Measurements from ENCODE around the gene INSRR. TPM values are rescaled to one million over a fixed set of nuclear protein-coding genes. Genes with fewer than 3 reads are reported as not detected.

INSRR gene
- total RNA-seq, 1 donor from 2014 or later: not detected

- no peak for DNase-seq (ENCODE audit: low spot score)
- ATAC-seq: no peak
These were observed 22.8 kb downstream of the INSRR start for GRCh38 chr1:156836041-156836654.

GRCh38 chr1:156834322-156834721 lies 24.6 kb downstream of the INSRR start:
- no peak for ATAC-seq
- no peak for DNase-seq (ENCODE audit: low spot score)

- no peak for ATAC-seq
These were observed 25.3 kb downstream of the INSRR start for GRCh38 chr1:156833603-156834002.

GRCh38 chr1:156832434-156832833 lies 26.5 kb downstream of the INSRR start:
- ATAC-seq (no peak), DNase-seq (ENCODE audit: low spot score) (no peak)

More at GRCh38 chr1:156833603-156834002, 25.3 kb downstream of the INSRR start:
- DNase-seq (ENCODE audit: low spot score): no peak

- ATAC-seq (no peak), DNase-seq (ENCODE audit: low spot score) (no peak)
These were observed 30.4 kb downstream of the INSRR start for GRCh38 chr1:156828400-156829124.

GRCh38 chr1:156826630-156827029 lies 32.3 kb downstream of the INSRR start:
- DNase-seq (ENCODE audit: low spot score) (no peak), ATAC-seq (no peak)

GRCh38 chr1:156823210-156823790 lies 35.6 kb downstream of the INSRR start:
- no peak for DNase-seq (ENCODE audit: low spot score)
- ATAC-seq: no peak

GRCh38 chr1:156822680-156823079 lies 36.2 kb downstream of the INSRR start:
- ATAC-seq (no peak), DNase-seq (ENCODE audit: low spot score) (no peak)

- no peak for ATAC-seq
- DNase-seq (ENCODE audit: low spot score): no peak
These were observed 37.1 kb downstream of the INSRR start for GRCh38 chr1:156821801-156822200.

GRCh38 chr1:156816561-156817328 lies 42.2 kb downstream of the INSRR start, which contains the start of gene SH2D2A:
TSS of gene SH2D2A (minus strand) at chr1:156816848. CDS start at chr1:156816708, 140 bp downstream.
- DNase-seq (ENCODE audit: low spot score) (peak; percentile 55), ATAC-seq (peak; percentile 49)

GRCh38 chr1:156815961-156816422 lies 42.9 kb downstream of the INSRR start:
- no peak for ATAC-seq
- DNase-seq (ENCODE audit: low spot score): no peak

- no peak for DNase-seq (ENCODE audit: low spot score)
- peak; percentile 42 for ATAC-seq
These were observed 43.5 kb downstream of the INSRR start for GRCh38 chr1:156815307-156815826.

GRCh38 chr1:156814571-156815260 lies 44.2 kb downstream of the INSRR start:
- no peak for ATAC-seq
- DNase-seq (ENCODE audit: low spot score): no peak

- ATAC-seq (peak; percentile 75), DNase-seq (ENCODE audit: low spot score) (peak; percentile 51)
These were observed 45.0 kb downstream of the INSRR start for GRCh38 chr1:156813750-156814570.

- DNase-seq (ENCODE audit: low spot score) (no peak), ATAC-seq (no peak)
These were observed 45.6 kb downstream of the INSRR start for GRCh38 chr1:156813298-156813697.

GRCh38 chr1:156812293-156812990 lies 46.5 kb downstream of the INSRR start:
- ATAC-seq: no peak
- no peak for DNase-seq (ENCODE audit: low spot score)

GRCh38 chr1:156811168-156811567 lies 47.7 kb downstream of the INSRR start:
- ATAC-seq: no peak
- DNase-seq (ENCODE audit: low spot score): no peak

GRCh38 chr1:156809711-156810366 lies 49.1 kb downstream of the INSRR start:
- ATAC-seq (no peak), DNase-seq (ENCODE audit: low spot score) (no peak)
